GM23248 (cell line): ENCODE data around the gene ZNF132.
"Not testable (repeated sequence)": the region's sequence is repeated elsewhere in the genome, so short reads cannot be mapped to it uniquely, and the experiment has no call there.

Experiments
- EZH2 ChIP-seq: fragments of 200-600 bp; sonication (generic); IDR thresholded peaks from 2 replicates; pipeline ENCODE4 v1.6.1; 2018; ENCODE audit warnings: antibody characterized with exemption, mild to moderate bottlenecking; ENCODE audit not compliant: insufficient read depth, poor library complexity, severe bottlenecking
- EZH2phosphoT487 ChIP-seq: fragments of 200-600 bp; sonication (generic); IDR thresholded peaks from 2 replicates; pipeline ENCODE4 v1.6.1; 2018; ENCODE audit warnings: antibody characterized with exemption, moderate library complexity, mild to moderate bottlenecking, low read depth; ENCODE audit not compliant: insufficient read depth

GRCh38 chr19:58470837-58471543 lies 31.0 kb upstream of the ZNF132 start:
- TF ChIP-seq EZH2, EZH2phosphoT487: not testable (repeated sequence)
